Lower lobe of right lung (tissue), 2 donors: ENCODE measurements around the gene CACNA1C. TPM values are rescaled to one million over a fixed set of nuclear protein-coding genes. Genes with fewer than 3 reads are reported as not detected.

Source experiments
- ATAC-seq, 2 donors: fragments of 200-7000 bp; cut with Tn5 transposase; one replicate each; pipeline ENCODE4 v1.9.1; 2020 to 2022; ENCODE audit warnings: mild to moderate bottlenecking in 2 of 2, moderate library complexity in 2 of 2
- DNase-seq: peaks from one replicate; pipeline ENCODE4 v3.0.0-alpha.2; 2020
- H3K27ac ChIP-seq: fragments of 200-600 bp; one replicate; pipeline ENCODE4 v1.8.0; 2022
- H3K27me3 ChIP-seq: fragments of 200-600 bp; one replicate; pipeline ENCODE4 v1.8.0; 2022; ENCODE audit warnings: low read depth
- H3K36me3 ChIP-seq: fragments of 200-600 bp; one replicate; pipeline ENCODE4 v1.8.0; 2022; ENCODE audit warnings: mild to moderate bottlenecking
- H3K4me1 ChIP-seq: fragments of 200-600 bp; one replicate; pipeline ENCODE4 v1.8.0; 2022
- H3K4me3 ChIP-seq: fragments of 200-600 bp; one replicate; pipeline ENCODE4 v1.8.0; 2022; ENCODE audit warnings: mild to moderate bottlenecking
- H3K9me3 ChIP-seq: fragments of 200-600 bp; one replicate; pipeline ENCODE4 v1.8.0; 2022
- CTCF ChIP-seq: fragments of 200-600 bp; IDR thresholded peaks from one replicate; pipeline ENCODE4 v1.8.0; 2022; ENCODE audit warnings: antibody characterized with exemption, mild to moderate bottlenecking
- intact Hi-C: fragments of 100-400 bp; cut with DNase I; formaldehyde crosslinking; loops from one replicate; pipeline ENCODE4 v1.11.0; 2022
- total RNA-seq: library from RNA; stranded (reverse); fragmentation: NEBNext Ultra II Directional; extraction: Animal tissue kit (Norgen Biotek cat#: 25700); gene quantifications from one replicate; pipeline ENCODE4 v1.2.1, GENCODE V29; 2021
- donor health status: DM: no; HTN: yes; CAD: no; lungs with severe emphysema.

The CACNA1C gene
- total RNA-seq, 1 donor from 2014 or later: 8.4 TPM

DNA sequence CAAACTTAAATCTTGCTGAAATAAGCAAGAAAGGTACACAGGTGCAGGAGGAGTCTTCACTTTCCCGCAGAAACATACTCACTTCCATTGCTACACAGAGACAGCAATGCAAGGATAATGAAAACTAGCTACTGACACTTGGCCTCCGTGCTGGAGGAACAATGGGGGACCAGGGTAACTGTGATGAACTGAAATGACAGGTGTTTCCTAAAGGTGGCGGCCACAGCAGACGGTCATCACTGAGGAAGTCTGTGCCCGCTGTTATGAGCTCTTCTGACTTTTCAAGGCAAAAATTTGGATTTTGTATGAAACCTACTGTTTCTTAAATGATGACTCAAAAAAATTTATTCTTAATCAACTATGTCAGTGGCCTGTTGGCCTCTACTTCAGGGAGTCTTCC is 189.4 kb downstream of the CACNA1C start:
- intact Hi-C loops: no loop called here
- no peak for TF ChIP-seq CTCF
- H3K27me3 ChIP-seq: no peaks in the 10 kb centered on the region
- H3K4me3 ChIP-seq: no peak overlapping the region
- H3K9me3 ChIP-seq: no peaks in the 10 kb centered on the region
- DNase-seq: no peak
- H3K36me3 ChIP-seq: no peaks in the 10 kb centered on the region
- H3K4me1 ChIP-seq: no peaks in the 10 kb centered on the region
- no peak for ATAC-seq
- no peak overlapping the region for H3K27ac ChIP-seq

- DNase-seq (no peak), ATAC-seq (no peak)
- H3K27me3 ChIP-seq: no peaks in the 10 kb centered on the region
- H3K4me1 ChIP-seq: no peaks in the 10 kb centered on the region
- H3K9me3 ChIP-seq: no peaks in the 10 kb centered on the region
- intact Hi-C loops: no loop called here
- H3K4me3 ChIP-seq: no peak overlapping the region
- no peaks in the 10 kb centered on the region for H3K36me3 ChIP-seq
- H3K27ac ChIP-seq: no peak overlapping the region
- TF ChIP-seq CTCF: no peak
Measured at GRCh38 chr12:2242816-2243215, 190.0 kb downstream of the CACNA1C start.

GRCh38 chr12:2243275-2243674 is 190.5 kb downstream of the CACNA1C start:
- Histone ChIP-seq H3K27ac (no peak overlapping the region), H3K4me3 (no peak overlapping the region), H3K36me3 (no peaks in the 10 kb centered on the region), H3K9me3 (no peaks in the 10 kb centered on the region), H3K4me1 (no peaks in the 10 kb centered on the region), H3K27me3 (no peaks in the 10 kb centered on the region)
- no peak for DNase-seq
- no peak for ATAC-seq
- intact Hi-C loops: no loop called here
- TF ChIP-seq CTCF: no peak

DNA sequence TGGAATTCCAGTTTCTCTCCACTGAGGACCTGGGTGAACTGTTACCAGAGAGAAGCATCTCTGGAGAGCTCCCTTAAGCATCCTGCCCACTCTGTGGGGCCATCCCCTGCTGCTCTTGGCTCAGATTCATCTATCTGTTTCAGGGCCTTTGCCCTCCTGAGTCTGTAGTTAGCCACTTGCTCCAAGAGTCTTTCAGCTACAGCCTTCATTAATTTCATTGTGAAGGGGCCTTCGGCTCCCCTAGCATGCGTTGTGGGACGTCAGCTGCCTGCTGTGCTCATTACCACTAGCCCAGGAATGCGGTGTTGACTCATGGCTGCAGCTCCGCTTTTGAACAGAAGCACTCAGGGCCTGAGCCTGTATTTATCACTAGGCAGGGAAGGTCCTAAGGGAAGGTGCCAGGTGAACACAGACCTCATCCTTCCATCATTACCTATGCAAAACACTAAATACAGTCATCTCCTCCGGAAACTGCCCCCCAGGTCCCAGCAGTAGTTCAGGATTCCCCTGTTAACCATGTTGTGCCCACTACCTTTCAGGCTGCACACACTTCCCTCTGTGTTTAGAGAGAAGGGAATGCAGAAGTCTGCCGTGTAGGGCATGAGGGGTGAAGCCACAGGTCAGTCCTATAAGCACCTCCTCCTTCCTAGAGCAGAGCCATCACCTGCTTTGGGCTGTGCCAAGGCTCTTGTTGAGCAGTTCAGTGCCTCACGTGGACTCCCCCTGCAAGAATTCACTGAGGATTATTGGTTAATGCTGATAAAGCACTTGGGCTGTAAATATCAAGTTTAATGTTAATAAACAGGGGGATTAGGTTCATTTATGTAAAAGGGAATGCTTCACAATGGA is 191.4 kb downstream of the CACNA1C start:
- no peak for TF ChIP-seq CTCF
- H3K27me3 ChIP-seq: no peaks in the 10 kb centered on the region
- ATAC-seq (peak; percentile 17 to 18), DNase-seq (no peak)
- no peak overlapping the region for H3K4me3 ChIP-seq
- H3K9me3 ChIP-seq: no peaks in the 10 kb centered on the region
- intact Hi-C loops: no loop called here
- no peak overlapping the region for H3K27ac ChIP-seq
- H3K36me3 ChIP-seq: no peaks in the 10 kb centered on the region
- no peaks in the 10 kb centered on the region for H3K4me1 ChIP-seq

GRCh38 chr12:2246358-2246757 is 193.6 kb downstream of the CACNA1C start:
- ATAC-seq: no peak
- intact Hi-C loops: no loop called here
- no peak overlapping the region for H3K4me3 ChIP-seq

More at GRCh38 chr12:2246358-2246757, 193.6 kb downstream of the CACNA1C start:
- DNase-seq: no peak
- Histone ChIP-seq H3K36me3 (no peaks in the 10 kb centered on the region), H3K4me1 (no peaks in the 10 kb centered on the region), H3K27ac (no peak overlapping the region), H3K9me3 (no peaks in the 10 kb centered on the region), H3K27me3 (no peaks in the 10 kb centered on the region)
- TF ChIP-seq CTCF: no peak
